Measurements from ENCODE around the gene OSBPL5.

- no peak for TF ChIP-seq CTCF (IDR thresholded peaks at IDR 0.05)
- TF ChIP-seq POLR2A (IDR thresholded peaks at IDR 0.05; ENCODE audit: low read length) = no peak
- no peak for TF ChIP-seq RNF2 (IDR thresholded peaks at IDR 0.05; ENCODE audit: borderline replicate concordance, low read depth)
- no peak for TF ChIP-seq RFX5 (IDR thresholded peaks at IDR 0.05)
- no peak for TF ChIP-seq MAX (IDR thresholded peaks at IDR 0.05)
- no peak for TF ChIP-seq CEBPB (IDR thresholded peaks at IDR 0.05)
- no peak for TF ChIP-seq MAFK (IDR thresholded peaks at IDR 0.05; ENCODE audit: partially characterized antibody)
- TF ChIP-seq HMGXB4 (CRISPR knock-in tag; IDR thresholded peaks at IDR 0.05; ENCODE audit: borderline replicate concordance) = no peak
- TF ChIP-seq NR3C1 (IDR thresholded peaks at IDR 0.05) = no peak
Measured at GRCh38 chr11:3189886-3190583, 24.9 kb upstream of the OSBPL5 start.
